GM10248 (cell line): ENCODE measurements around the gene EFCAB11.

Experiments
- CTCF ChIA-PET: fragments of 300-600 bp; sonication (Branson Sonifier 250); formaldehyde crosslinking; extraction: SDS; loops from one replicate; lab custom pipeline; 2021; ENCODE audit warnings: antibody characterized with exemption; lab: Yijun Ruan, JAX
- POLR2A ChIA-PET: fragments of 350-650 bp; sonication (Branson Sonifier 250); formaldehyde crosslinking; extraction: SDS; loops from one replicate; lab custom pipeline; 2020; ENCODE audit warnings: antibody characterized with exemption; lab: Yijun Ruan, JAX
- DNase-seq: peaks from one replicate; pipeline ENCODE4 v3.0.0; 2012; ENCODE audit errors: extremely low spot score
- TF ChIP-seq, protein P1 (sequence below): IDR thresholded peaks from 2 replicates; pipeline ENCODE4 v1.5.1; 2012; ENCODE audit warnings: mild to moderate bottlenecking, low read depth; ENCODE audit errors: extremely low read depth, missing control alignments, control extremely low read depth

Gene EFCAB11

DNA sequence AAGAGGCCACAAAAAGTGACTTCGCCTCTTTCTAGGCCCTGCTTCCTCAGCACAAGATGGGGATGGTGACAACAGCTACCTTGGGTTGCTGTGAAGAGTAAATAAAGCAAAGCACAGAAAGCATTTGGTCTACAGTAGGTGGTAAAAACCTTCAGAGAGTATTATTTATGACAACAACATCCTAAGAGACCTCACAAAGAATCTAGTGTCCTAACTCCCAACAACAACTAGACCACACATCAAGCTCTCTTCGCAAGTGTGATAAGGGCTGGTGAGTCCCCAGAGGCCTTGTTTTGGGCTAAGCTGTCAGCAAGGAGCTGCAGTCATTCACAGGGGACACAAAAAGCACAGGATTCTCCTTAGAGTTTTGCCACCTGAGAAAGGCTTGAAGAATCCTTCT is 84.9 kb downstream of the EFCAB11 start:
- no peak for DNase-seq
- TF ChIP-seq, protein P1, sequence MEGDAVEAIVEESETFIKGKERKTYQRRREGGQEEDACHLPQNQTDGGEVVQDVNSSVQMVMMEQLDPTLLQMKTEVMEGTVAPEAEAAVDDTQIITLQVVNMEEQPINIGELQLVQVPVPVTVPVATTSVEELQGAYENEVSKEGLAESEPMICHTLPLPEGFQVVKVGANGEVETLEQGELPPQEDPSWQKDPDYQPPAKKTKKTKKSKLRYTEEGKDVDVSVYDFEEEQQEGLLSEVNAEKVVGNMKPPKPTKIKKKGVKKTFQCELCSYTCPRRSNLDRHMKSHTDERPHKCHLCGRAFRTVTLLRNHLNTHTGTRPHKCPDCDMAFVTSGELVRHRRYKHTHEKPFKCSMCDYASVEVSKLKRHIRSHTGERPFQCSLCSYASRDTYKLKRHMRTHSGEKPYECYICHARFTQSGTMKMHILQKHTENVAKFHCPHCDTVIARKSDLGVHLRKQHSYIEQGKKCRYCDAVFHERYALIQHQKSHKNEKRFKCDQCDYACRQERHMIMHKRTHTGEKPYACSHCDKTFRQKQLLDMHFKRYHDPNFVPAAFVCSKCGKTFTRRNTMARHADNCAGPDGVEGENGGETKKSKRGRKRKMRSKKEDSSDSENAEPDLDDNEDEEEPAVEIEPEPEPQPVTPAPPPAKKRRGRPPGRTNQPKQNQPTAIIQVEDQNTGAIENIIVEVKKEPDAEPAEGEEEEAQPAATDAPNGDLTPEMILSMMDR, result no peak
- ChIA-PET POLR2A (no interaction called here), CTCF (interaction anchor here (1.4 to 2.0 kb wide), 2 partner anchors 15 to 561 kb away, joined by 3 to 8 read pairs; no protein-coding TSS in a partner anchor)

- DNase-seq, result no peak
- TF ChIP-seq, protein P1, result no peak
- ChIA-PET CTCF (no interaction called here), POLR2A (no interaction called here)
Measured at GRCh38 chr14:89866458-89866857, 88.1 kb downstream of the EFCAB11 start.

DNA sequence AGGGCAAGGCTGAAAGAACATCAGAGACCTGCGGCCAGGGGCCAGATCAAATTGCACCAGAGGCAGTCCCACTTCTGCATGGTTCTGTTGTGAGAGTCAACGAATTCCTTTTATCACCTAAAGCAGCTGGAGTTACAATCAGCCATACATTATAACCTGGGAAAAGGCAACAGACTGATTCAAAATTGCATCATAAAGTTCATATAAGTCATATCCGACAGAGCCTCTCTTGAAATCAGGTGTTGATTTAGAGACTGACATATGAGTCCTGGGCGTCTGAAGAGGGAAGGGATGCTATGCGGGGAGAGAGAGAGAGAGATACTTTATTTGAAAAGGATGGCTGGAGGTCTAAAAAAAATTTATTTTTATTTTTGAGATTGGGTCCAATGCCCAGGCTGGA is 89.4 kb downstream of the EFCAB11 start:
- TF ChIP-seq, protein P1, result no peak
- ChIA-PET POLR2A (no interaction called here), CTCF (no interaction called here)
- DNase-seq, result no peak

DNA sequence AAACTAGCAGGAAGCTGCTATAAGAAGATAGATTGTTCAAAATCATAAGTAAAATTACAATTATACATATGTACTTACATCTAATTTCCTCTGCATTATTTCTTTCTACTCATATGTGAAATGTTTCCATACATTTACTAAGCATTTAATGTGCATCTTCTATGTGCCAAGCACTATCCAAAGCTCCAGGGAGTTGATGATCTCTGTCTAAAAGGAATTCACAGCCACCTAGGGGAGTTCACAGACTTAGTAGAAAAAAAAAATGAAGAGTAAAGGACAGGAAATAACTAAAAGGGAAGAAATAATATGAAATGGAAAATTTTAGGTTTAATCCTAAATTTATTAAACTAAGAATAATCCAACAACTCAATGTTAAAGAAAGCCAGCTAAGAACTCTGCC is 91.7 kb downstream of the EFCAB11 start:
- TF ChIP-seq, protein P1, result no peak
- ChIA-PET CTCF (no interaction called here), POLR2A (no interaction called here)
- no peak for DNase-seq

DNA sequence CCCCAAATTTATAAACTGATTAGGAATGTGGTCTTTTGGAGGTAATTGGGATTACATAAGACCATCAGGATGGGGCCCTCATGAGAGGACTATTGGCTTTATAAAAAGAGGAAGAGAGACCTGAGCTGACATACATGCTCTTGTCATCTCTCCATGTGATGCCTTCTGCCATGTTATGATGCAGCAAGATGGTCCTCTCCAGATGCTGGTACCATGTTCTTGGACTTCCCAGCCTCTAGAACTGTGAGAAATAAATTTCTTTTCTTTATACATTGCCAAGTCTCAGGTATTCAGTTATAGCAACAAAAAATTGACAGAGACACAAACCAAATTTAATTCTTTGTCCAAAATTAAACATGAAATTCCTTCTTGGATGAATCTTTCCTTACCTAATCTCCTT is 92.9 kb downstream of the EFCAB11 start:
- POLR2A ChIA-PET, result no interaction called here
- TF ChIP-seq, protein P1, result no peak
- no peak for DNase-seq
- CTCF ChIA-PET, result no interaction called here

DNA sequence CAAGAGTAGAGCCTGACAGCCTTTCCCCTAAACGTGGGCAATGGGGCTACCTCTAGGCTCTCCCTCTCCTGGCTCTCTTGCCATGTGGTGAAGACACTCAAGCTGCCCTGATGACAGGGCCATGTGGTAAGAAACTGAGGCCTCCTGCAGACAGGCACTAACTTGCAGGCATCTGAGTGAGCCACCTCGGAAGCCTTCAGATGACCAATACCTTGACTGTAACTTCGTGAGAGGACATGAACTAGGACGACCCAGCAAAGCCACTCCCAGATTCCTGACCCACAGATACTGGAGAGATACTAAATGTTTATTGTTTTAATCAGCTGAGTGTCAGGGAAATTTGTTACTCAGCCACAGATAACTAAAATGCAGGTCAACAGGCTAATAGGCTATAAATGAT is 96.4 kb downstream of the EFCAB11 start:
- POLR2A ChIA-PET, result no interaction called here
- TF ChIP-seq, protein P1, result no peak
- DNase-seq, result no peak

More for the DNA sequence above, 96.4 kb downstream of the EFCAB11 start:
- CTCF ChIA-PET, result interaction anchor here (0.8 kb wide), 1 partner anchor 10 kb away, joined by 3 read pairs; no protein-coding TSS in a partner anchor
